Measurements from ENCODE around the gene ATP10B.

ATP10B gene

DNA sequence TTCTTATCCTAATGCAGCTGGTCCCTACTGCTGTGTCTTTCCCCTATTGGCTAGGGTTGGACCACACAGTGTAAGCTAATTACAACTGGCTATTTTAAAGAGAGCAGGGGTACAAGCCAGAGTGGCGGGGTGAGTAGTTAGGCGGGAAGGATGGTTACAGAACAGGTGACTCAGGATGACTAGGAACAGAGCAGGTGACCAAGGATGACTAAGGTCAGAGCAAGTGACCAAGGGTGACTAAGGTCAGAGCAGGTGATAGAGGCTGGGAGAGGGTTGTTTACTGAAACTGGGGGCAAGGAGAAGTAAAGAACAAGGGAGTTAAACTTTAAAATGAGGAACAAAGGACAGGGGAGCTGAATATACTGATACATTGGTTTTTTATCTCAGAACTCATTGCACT lies 304.9 kb downstream of the ATP10B start:
- DNase-seq: no peak

DNA sequence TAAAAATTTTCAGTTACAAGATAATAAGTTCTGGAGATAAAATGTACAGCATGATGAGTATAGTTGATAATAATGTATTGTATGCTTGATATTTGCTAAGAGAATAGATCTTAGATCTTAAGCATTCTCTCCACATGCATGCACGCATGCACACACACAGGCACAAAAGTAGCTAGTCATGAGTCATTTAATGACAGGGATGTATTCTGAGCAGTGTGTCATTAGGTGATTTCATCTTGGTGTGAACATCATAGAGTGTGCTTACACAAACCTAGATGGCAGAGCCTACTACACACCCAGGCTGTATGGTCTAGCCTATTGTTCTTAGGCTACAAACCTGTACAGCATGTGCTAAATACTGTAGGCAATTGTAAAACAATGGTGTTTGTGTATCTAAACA lies 306.2 kb downstream of the ATP10B start:
- no peak for DNase-seq

DNA sequence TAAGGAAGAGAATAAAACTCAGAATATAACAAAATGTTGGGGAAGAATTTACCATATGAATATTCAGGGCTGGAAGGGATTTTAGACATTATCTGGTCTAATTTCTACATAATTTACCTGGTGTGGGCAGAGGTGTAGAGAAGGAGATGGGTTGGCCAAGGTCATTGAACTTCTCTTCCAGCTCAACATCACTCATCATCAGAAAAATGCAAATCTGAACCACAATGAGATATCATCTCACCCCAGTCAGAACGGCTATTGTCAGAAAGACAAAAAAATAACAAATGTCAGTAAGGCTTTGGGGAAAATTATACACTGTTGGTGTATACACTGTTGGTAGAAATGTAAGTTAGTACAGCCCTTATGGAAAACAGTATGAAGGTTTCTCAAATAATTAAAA lies 308.6 kb downstream of the ATP10B start:
- no peak for DNase-seq

DNA sequence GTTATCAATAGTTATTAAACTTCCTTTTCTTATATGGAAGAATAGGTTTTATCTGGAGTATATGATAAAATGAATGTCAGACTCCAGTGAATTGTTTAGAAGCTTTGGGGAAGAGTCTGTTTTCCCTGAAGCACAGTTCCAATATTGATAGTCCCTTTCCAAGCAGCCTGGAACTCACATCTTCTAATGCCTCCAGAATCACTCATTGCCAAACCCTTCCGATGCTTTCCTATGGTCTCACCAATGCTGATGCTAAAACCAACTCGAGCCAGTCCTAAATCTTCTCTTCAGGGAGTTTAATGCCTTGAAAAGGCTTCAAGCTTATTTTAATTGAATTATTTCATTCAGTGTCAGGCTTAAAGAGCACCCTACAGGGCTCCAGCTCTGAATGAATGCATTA lies 309.2 kb downstream of the ATP10B start:
- DNase-seq: no peak

DNA sequence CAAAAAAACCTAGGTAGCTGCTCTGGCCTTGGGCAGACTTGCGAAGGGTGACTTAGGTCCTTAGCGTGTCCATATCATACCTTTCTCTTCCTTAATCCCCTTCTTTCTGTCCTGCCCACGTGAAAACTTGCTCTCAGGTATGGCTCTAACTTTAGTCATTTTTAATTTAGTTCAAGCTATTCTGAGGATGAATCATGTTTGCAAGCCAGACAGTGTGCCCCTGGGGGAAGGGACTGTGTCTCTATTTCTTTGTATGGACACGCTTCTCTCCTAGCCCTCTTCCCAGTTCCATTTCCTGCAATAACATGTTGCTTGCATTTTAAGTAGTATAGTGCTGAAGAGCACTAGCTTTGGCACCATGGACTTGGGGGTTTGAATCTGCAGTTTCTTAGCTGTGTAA lies 309.7 kb downstream of the ATP10B start:
- DNase-seq: no peak

DNA sequence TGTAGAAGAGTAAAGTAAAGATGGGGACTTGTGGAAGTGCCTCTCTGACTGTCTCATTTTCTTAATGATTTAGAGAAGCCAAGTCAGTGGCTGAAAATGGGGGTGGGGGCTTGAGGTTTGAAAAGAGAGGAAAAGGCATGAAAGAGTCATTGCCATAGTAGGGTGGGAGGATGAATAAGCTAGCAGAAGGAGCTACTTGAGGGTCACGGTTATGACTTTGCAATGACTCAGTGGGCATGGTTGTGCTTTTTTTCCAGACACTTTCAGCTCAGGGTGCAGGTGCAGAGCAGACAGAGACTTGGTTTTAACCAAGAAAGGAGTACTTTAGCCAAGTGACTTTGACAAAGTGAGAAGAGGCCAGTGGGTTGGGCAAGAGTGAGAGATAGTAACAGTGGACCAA lies 312.6 kb downstream of the ATP10B start:
- DNase-seq: no peak

DNA sequence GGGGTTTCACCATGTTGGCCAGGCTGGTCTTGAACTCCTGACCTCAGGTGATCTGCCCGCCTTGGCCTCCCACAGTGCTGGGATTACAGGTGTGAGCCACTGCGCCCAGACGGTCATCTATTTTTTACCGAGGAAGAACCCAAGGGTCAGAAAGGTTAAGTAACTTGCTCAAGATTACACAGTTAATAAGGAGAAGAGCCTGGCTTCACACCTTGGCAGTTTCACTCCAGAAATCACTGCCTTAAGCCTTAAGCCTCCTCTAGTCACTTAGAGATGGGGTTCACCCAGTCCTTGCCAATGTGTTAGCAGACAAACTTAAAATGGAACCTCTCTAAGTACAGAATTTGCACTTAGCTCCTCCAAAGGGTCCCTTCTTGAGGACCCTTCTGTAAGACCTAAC lies 314.1 kb downstream of the ATP10B start:
- no peak for DNase-seq

DNA sequence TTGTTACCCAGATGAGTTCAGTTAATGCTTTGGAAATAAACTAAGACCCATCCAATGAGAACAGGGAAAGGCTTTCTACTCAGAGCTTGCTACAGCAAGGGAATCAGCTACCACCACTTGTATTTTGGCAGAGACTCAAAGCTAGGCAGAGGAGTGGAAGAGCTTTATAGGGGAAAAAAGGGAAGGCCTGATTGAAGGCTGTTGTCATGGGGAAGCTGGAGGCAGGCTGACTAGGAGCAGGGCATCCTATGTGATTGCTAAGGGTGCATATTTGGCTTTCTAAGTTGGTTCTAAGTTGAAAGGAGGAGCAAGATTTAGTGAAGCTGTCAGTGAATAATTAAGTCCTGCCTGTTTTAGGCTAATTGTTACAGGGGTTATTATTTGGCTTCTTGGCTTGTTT lies 314.9 kb downstream of the ATP10B start:
- no peak for DNase-seq

DNA sequence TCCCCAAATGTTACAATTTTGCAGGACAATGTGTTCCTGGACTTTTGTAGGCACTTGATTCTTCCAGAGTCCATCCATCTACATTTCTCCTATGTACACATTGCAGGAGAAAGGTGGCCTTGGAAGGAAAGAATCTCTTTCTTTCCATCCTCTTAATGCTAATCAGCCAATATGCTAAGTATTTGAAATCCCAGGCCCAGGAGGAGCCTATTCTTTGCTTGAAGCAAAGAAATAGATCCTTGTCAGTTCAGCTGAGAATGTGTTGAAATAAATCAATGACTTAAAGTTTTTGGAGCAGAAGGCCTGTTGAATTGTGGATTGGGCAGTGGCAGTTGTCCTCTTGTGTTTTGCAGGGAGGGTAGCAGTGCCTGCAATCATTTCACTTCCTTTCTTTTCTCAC lies 317.1 kb downstream of the ATP10B start:
- no peak for DNase-seq

DNA sequence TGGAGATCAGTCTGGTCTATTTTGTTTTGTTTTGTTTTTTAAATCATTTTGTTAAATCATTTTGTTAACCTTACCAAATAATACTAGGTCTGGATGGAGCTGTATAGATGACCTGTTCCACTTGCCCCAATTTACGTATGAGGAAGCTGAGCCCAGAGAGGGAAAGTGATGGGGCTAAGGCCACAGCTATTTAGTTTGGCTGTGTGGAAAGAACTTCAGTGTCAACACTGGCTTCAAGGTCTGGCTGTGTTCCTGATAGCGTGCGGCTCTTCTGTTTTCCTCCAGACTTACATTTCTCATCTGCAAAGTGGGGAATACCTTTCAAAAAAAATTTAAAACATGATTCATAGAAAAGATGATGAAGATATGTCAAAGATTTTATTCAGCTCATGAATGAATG lies 317.9 kb downstream of the ATP10B start:
- DNase-seq: no peak

DNA sequence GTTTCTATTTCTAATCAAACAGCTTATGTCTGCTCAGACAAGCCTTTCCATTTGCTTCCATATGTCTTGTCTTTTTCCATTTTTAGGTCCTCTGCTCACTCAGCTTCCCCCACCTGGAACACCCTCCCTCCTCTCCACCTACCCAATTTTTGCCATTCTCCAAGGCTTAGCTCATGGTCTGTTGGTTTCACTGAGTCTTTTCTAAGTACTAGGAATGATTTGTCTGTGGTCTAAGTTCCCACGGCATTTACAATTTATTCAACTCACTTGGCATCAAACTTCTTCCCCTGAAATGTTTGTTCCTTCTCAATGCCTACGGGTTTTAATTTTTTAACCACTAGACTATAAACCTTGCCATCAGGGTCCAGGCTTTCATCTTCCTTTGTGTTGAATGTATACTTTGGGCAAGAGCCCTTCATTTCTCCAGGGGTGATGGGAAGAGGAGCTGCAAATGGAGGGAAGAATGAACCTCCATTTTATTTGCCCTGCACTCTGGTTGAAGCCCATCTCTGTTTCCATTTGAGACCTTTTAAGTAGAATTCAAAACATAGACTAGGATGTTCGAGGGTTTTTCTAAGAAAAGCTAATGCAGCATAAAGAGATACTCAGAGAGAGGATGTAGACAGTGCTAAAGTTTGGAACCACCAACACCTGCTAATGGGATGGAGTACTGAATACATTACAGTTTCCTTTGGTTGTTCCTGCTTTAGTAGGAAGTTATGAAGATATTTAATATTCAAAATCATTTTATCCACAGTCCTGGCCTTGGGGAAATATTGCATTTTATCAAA lies 326.3 kb downstream of the ATP10B start:
- DNase-seq: no peak

DNA sequence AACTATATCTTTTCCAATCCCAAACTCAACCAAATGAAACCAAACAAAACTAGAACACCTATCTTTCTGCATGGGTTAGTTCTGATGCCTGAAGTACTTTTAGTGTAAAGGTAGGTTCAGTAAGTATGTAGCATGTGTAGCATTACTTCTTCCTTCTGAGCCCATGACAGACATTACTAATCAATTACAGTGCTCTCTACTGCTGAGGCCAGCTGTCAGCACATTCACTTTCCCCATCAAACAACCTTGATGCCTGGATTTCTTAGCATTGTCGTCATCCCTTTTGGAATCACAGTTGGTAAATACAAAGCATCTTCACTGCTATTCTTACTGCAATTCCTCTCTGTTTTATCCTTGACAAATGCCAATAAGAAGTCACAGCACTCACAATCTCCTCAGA lies 327.2 kb downstream of the ATP10B start:
- no peak for DNase-seq

DNA sequence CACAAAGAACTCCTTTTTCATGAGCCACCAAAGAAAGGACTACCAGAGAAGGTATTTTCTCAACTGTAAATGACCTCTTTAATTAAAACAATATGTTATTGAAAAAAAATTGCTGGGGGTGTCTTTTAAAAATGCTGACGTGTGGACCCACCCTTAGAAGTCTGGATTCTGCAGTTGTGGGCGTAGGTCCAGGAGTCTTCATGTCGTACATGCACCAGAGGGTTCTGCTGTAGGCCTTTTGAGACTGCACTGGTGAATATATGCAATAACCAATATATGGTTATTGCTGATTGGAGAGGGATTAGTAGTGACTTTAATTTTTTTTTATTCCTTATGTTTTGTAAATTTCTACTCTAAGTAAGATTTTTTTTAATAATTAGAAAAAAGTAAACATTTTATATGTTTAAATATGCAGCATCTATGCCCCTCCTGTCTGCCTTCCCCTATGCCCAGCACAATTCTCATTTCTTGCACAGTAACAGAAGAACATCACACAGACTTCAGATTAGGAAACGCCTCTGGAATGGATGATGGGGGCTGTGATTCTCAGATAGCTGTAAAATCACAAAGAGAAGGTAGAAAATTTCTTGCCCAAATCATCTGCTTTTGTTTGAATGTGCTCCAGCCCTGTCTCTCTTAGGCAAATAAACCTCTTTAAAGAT lies 328.4 kb downstream of the ATP10B start:
- DNase-seq: no peak

DNA sequence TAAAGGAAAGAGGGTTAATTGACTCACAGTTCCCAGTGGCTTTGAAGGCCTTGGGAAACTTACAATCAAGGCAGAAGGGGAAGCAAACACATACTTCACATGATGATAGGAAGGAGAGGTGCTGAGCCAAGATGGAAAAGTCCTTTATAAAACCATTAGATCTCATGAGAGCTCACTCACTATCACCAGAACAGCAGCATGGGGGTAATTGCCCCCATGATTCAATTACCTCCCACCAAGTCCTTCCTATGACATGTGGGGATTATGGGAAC lies 330.7 kb downstream of the ATP10B start:
- no peak for DNase-seq

DNA sequence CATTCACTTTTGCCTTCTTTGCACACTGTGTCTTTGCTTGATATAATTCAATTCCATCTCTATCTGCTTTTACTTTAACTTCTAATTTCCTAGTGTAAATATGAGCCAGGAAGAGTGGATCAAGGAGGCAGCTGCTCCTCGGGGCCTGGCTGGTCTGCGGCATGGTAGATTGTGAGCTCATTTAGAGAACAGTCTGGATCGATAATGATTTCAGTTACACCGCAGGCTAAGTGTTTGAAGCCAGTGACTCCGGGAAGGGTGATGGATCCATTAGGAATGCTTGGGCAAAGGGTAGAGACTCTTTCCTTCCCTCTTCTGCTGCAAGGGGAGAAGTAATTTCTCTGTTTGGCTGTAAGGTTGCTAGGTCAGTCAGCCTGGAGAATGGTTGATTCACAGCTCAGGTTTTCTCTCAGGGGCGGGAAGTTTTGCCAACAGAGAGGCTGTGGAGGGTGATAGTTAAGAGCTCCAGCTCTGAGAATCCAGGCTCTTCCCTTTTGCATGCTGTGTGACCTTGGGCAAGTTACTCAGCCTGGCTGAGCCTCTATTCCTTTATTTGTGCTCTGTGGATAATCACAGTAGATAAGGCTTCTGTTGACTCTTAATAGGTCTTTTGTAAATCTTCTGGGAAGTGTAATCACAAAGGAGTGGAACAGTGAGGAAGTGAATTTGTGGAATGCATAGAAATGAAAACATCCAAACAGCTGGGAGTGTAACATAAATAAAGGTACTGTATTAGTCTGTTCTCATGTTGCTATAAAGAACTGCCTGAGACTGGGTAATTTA lies 331.2 kb downstream of the ATP10B start:
- no peak for DNase-seq

DNA sequence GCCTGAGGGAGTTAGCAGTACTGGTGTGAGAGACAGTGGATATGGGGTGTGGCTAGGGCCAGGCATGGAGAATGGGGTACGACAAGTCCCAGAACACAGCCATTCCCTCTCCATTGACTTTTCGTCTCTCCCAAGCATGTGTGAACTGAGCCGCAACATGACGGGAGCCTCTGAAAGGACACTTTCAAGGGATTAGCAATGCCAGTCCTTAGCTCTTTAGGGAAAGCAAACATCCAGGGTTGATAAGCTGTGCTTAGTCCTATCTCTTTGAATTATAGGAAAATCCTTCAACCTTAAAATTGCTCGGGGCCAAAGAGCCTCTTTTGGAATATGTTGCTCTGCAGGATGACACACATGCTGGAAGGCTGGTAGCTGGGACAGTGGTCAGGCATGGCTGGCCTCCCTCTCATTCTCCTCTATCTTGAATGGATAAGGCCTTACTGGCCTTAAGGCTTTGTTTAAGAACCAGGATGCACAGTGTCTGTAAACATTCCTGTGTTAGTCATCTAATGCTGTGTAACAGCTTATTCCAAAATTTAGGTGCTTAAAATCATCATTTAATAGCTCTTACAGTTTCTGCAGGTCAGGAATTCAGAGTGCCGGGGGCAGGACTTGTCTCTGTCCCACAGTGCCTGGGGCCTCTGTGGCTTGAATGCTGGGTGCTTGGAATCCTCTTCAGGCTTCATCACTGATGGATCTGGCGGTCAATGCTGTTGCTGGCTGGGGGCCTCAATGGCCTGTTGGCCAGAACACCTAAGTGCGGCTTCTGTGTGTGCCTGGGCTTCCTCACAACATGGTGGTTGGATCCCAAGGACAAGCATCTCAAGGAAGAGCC lies 335.1 kb downstream of the ATP10B start:
- no peak for DNase-seq

DNA sequence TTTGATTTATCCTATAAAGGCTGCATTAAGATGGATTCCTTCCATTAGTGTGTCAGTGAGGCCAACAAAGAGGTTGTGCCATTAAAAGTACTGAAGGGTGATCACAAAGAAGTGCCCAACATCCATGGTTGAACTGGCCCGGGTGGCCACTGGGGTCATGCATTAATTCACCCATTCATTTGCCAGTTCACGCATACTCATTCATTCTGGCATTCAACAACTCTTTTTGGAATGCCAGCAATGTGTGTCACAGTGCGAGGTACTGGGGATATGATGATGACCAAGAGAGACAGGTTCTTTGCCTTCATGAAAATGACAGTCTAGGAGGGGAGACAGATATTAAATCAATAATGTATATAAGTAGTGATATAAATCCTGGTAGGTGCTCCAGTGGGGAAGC lies 337.1 kb downstream of the ATP10B start:
- DNase-seq: no peak

DNA sequence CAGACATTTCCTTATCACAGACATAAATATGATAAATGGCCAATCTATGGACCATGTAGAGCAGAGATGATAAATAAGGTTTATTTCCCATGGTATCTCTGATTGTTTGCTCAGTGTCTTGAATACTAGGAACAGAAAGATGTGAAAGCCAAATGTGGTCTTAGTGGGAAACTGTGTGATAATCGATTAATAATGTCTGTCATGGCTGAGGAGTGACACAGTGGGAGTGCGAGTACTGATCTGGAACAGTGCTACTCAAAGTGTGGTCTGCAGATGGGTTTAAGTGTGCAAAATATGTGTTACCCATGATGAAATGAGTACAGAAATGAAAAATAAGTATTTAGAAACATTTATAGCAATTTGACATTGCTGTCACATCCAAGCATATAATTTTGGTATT lies 337.8 kb downstream of the ATP10B start:
- DNase-seq: no peak

DNA sequence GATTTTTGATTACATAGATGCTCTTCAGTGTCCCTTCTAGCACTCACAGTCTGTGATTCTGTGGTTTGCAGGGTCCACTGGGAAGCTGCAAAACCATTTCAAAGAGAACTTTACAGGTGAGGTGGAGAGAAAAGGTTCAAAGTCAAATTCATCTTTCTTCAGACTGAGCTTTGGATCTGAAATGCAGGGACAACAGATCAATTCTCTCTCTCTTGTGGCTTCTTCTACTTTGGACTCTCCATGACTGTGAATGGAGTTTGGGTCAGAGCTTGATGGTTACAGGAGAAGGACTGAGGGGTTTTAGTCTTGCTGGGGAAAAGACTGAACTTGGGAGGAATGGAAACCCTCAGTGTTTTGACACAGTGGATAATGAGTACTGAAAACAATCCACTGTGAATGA lies 338.5 kb downstream of the ATP10B start:
- DNase-seq: no peak
